Measurements from ENCODE around the gene ANKRD1.

DNA sequence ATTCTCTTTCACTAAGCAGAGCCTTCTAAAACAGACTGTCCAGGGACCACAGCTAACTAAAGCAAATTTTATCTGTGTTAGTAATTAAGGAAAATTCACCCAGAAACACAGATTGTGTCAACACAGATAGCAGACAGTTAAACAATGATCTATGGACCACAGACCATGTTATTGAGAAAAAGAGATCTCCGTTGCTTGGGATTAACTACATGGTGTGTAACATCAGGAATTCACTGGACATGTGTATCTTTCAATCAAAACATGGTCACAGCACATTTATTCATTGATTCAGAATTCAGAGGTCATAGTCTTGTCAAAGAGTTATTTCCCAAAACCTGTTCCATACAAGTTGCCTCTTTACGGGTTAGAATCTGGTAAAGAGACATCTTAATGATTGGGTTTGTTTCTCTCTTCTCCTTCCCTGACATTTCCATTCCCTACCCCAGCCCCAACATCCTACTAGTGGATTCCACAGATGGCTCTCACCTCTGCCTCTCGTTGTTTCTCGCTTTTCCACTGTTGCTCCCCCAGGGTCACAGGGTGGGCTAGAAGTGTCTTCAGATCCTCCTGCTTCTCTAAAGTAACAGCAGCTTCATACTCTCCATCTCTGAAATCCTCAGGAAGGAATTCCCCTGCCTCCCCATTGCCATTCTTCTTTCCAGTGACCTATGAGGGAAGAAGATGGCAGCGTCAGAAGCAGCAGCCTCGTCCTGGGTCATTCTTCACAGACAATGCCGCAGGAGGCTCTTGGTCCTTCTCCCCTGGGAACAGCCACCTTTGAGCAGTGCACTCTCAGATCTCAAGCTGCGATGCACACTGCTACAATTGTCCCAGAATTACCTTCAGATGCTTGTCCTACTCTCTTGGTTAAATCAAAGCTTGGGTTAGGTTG is 958 bp downstream of the ANKRD1 start:
- TF ChIP-seq, protein P1, sequence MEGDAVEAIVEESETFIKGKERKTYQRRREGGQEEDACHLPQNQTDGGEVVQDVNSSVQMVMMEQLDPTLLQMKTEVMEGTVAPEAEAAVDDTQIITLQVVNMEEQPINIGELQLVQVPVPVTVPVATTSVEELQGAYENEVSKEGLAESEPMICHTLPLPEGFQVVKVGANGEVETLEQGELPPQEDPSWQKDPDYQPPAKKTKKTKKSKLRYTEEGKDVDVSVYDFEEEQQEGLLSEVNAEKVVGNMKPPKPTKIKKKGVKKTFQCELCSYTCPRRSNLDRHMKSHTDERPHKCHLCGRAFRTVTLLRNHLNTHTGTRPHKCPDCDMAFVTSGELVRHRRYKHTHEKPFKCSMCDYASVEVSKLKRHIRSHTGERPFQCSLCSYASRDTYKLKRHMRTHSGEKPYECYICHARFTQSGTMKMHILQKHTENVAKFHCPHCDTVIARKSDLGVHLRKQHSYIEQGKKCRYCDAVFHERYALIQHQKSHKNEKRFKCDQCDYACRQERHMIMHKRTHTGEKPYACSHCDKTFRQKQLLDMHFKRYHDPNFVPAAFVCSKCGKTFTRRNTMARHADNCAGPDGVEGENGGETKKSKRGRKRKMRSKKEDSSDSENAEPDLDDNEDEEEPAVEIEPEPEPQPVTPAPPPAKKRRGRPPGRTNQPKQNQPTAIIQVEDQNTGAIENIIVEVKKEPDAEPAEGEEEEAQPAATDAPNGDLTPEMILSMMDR (IDR thresholded peaks at IDR 0.05; ENCODE audit: low read depth, low read length), result no peak
- TF ChIP-seq EZH2phosphoT487 (IDR thresholded peaks at IDR 0.05; ENCODE audit: low read depth), result no peak

Data from OCI-LY3 (cell line).